Astrocyte of the spinal cord (primary cell): ENCODE data around the gene ASIP.
"Not testable (repeated sequence)": the region's sequence is repeated elsewhere in the genome, so short reads cannot be mapped to it uniquely, and the experiment has no call there.

Experiments used
- DNase-seq: peaks from one replicate; pipeline ENCODE4 v3.0.0; 2011; ENCODE audit warnings: low read depth, low spot score
- H3K4me3 ChIP-seq: 2 replicates; pipeline ENCODE4 v1.5.1; 2011; ENCODE audit warnings: low read depth, mild to moderate bottlenecking, low read length, moderate library complexity
- CTCF ChIP-seq: IDR thresholded peaks from 2 replicates; pipeline ENCODE4 v1.5.1; 2012; ENCODE audit warnings: low read depth, mild to moderate bottlenecking, low read length, inconsistent platforms
- in situ Hi-C: cut with HindIII; loops from 2 replicates; pipeline ENCODE4 v1.10.0; 2017; ENCODE audit warnings: low sequenced_read_pairs

ASIP gene

GRCh38 chr20:34271956-34272355 lies 30.7 kb downstream of the ASIP start:
- no peak overlapping the region for H3K4me3 ChIP-seq
- in situ Hi-C loops: no loop called here
- TF ChIP-seq CTCF: no peak
- peak; percentile 71 for DNase-seq

- no peak for TF ChIP-seq CTCF
- in situ Hi-C loops: no loop called here
- no peak for DNase-seq
- H3K4me3 ChIP-seq: no peak overlapping the region
These were observed 33.5 kb downstream of the ASIP start for GRCh38 chr20:34274694-34275093.

GRCh38 chr20:34281177-34281576 lies 40.0 kb downstream of the ASIP start:
- in situ Hi-C loops: no loop called here
- no peak overlapping the region for H3K4me3 ChIP-seq
- no peak for TF ChIP-seq CTCF
- no peak for DNase-seq

- no peak for TF ChIP-seq CTCF
- H3K4me3 ChIP-seq: no peak overlapping the region
- no peak for DNase-seq
- in situ Hi-C loops: no loop called here
These were observed 40.8 kb downstream of the ASIP start for GRCh38 chr20:34282041-34282440.

- in situ Hi-C loops: no loop called here
- no peak for DNase-seq
- no peak overlapping the region for H3K4me3 ChIP-seq
- no peak for TF ChIP-seq CTCF
These were observed 42.6 kb downstream of the ASIP start for GRCh38 chr20:34283844-34284243.

- in situ Hi-C loops: no loop called here
- no peak overlapping the region for H3K4me3 ChIP-seq
- no peak for TF ChIP-seq CTCF
- no peak for DNase-seq
These were observed 44.2 kb downstream of the ASIP start for GRCh38 chr20:34285450-34285849.

GRCh38 chr20:34287500-34287899 lies 46.3 kb downstream of the ASIP start:
- in situ Hi-C loops, H3K4me3 ChIP-seq, DNase-seq: not testable (repeated sequence)
